Body of pancreas (tissue), 4 donors: ENCODE measurements around the gene TNXB.
"Not testable (repeated sequence)": the region's sequence is repeated elsewhere in the genome, so short reads cannot be mapped to it uniquely, and the experiment has no call there.

Experiments used
- POLR2A ChIP-seq, 3 donors: fragments of 450-650 bp; IDR thresholded peaks; one replicate each; pipeline ENCODE4 v1.6.1; 2016; ENCODE audit warnings: antibody characterized with exemption in 3 of 3, mild to moderate bottlenecking in 2 of 3
- TF ChIP-seq, protein P1 (sequence below), 7 experiments: fragments of 450-650 bp in 4 of 7; fragments of 200-600 bp in 3 of 7; sonication (generic) in 3 of 7; IDR thresholded peaks; one replicate each; pipeline ENCODE4 v1.5.1; 2016 to 2019; ENCODE audit warnings: antibody characterized with exemption in 7 of 7

DNA sequence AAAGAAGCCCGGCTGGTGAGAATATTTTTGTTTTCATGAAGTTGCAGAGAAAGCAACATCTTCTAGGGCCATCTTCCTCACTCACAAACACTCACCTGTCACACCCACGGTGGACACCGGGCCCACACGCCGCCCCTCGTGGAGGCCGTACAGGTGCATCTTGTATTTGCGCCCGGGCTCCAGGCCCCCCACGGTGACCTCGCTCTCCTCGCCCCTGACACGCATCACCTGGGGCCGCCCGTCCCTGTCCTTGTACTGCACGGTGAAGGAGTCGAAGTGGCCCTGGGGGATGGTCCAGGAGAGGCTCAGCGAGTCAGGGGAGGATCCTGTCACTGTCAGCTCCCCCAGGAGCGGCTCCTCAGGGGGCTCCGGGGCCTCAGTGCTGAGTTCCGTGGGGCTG, 53.4 kb downstream of the TNXB start:
- TF ChIP-seq, protein P1, sequence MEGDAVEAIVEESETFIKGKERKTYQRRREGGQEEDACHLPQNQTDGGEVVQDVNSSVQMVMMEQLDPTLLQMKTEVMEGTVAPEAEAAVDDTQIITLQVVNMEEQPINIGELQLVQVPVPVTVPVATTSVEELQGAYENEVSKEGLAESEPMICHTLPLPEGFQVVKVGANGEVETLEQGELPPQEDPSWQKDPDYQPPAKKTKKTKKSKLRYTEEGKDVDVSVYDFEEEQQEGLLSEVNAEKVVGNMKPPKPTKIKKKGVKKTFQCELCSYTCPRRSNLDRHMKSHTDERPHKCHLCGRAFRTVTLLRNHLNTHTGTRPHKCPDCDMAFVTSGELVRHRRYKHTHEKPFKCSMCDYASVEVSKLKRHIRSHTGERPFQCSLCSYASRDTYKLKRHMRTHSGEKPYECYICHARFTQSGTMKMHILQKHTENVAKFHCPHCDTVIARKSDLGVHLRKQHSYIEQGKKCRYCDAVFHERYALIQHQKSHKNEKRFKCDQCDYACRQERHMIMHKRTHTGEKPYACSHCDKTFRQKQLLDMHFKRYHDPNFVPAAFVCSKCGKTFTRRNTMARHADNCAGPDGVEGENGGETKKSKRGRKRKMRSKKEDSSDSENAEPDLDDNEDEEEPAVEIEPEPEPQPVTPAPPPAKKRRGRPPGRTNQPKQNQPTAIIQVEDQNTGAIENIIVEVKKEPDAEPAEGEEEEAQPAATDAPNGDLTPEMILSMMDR (IDR thresholded peaks at IDR 0.05): not testable (repeated sequence)
- TF ChIP-seq POLR2A (IDR thresholded peaks at IDR 0.05): not testable (repeated sequence)
